Activated CD4-positive, alpha-beta T cell treated with anti-CD3 and anti-CD28 coated beads for 4 hours (primary cell): Measurements from ENCODE around the gene HDAC9.

Experiments used
- DNase-seq, 2 donors: peaks; one replicate each; pipeline ENCODE4 v3.0.0-alpha.2; 2020

The HDAC9 gene

DNA sequence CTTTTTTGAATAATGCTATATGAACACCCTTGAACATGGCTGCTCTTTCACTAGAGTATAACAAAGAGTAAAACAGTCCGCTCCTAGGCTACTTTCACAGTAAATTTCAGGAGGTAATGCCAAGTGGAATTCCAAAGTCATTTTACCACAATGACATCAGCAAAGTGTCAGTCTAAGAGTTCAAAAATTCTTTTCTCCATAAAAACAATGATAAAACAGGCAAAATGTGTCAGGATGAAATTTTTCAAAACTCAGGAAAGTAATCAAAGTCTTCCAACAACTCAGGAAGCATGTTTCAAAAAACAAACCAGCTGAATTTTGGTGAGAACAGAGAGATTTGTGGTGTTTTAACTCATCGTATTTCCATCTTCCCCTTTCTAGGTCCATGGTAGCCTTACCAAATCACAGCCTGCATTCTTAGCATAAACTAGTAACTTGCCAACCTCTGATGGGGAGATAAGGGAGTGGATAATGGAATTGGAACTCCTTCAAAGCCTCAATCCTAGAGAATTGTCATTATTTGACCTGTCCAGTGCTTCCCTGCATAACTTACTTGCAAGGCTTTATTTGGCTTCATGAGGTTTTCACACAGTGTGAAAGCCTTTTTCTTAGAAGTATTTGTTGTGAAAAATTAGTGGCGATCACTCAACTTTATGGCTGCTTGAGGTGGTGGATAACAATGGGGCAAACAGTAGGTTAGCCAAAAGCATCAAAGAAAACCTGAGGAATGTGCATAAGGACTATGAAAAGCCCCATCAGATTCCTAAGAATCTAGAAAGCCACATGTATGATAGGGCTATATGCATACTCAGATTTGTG lies 302.7 kb downstream of the HDAC9 start:
- no peak for DNase-seq

GRCh38 chr7:18799899-18800298 lies 304.4 kb downstream of the HDAC9 start:
- no peak for DNase-seq

GRCh38 chr7:18803923-18804322 lies 308.4 kb downstream of the HDAC9 start:
- DNase-seq = no peak

DNA sequence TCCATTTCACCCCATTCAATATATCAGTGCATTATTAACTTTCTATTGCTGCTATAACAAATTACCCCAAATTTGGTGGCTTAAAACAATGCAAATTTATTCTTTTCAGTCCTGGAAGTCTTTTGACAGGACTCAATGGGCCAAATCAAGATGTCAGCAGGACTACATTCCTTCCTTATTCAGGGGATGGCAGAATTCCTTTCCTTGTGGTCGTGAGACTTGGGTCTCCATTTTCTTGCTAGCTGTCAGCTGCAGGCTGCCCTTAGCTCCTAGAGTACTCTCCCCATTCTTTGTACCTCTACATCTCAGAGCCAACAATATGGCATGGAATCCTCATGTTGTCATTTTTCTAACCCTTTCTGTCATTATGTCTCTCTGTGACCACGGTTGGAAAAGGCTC lies 310.6 kb downstream of the HDAC9 start:
- no peak for DNase-seq

GRCh38 chr7:18808026-18808425 lies 312.5 kb downstream of the HDAC9 start:
- DNase-seq = no peak

DNA sequence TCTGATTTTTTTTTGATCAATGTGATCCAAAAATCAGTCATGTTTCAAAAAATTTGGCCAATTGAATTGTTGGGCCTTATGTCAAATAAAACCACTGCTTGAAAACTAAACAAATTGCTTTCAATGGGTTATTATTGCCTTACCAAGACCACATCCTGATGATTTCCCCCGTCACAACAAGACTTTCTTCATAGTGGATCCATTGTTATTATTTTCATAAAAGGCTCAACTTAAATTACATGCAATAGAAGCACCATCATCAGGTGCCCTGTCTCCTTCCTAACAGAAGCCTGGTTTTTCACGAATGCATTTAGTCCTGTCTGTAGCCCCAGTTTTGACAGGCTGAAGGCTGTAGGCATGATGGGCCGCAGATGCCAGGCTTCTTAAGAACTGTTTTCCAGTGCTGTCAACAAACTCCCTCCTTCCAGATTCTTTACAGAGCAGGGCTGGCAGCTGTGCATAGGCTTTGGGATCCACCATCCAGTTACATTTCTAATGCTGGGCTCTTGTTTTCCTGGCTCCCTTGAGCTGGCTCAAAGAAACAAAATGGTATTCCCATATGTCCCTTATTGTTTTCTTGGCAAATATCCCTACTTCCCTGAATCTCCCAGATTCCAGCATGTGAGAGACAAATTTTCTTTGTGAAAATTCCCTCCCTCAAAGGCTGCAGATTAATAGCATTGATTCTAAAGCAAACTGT lies 319.9 kb downstream of the HDAC9 start:
- no peak for DNase-seq

GRCh38 chr7:18820981-18821380 lies 325.4 kb downstream of the HDAC9 start:
- DNase-seq = no peak

GRCh38 chr7:18821554-18821953 lies 326.0 kb downstream of the HDAC9 start:
- DNase-seq = no peak

DNA sequence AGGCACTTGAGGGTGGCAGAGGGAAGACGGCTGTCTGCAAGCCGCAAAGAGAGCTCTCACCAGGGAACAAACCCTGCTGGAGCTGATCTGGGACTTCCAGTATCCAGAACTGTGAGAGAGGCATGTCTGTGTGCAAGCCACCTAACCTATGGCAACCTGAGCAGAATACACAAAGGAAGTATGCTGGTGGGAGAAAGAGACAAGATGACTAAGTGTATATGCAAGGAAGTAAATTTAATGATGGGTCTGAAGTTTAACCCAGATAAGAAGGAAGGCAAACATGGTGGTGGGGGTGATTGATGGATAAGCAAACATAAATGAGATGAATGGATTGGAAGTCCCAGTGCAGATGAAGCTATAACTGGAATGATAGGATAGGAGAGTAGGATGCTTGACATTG lies 328.6 kb downstream of the HDAC9 start:
- no peak for DNase-seq

GRCh38 chr7:18828260-18828993 lies 332.9 kb downstream of the HDAC9 start:
- DNase-seq = no peak

- no peak for DNase-seq
These were observed 333.7 kb downstream of the HDAC9 start for GRCh38 chr7:18828994-18829857.

- no peak for DNase-seq
These were observed 334.3 kb downstream of the HDAC9 start for GRCh38 chr7:18829858-18830285.

DNA sequence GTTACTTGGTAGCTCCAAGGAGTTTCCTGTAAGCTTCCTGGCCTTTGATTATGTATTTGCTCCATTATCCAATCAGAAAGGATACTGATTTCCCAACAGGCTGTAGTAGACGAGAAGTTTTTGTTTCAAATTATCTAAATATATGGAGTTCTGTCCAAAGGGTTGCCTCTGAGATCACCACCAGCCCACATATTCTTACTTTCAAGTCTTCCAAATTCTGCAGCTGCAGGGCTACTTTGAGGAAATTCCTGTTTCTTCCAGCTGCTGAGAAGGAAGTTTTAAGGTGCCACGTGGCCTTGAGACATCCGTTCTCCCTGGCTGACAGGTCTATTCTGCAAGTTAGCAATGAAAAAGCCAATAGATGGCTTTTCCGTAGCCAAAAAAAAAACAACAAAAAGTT lies 335.9 kb downstream of the HDAC9 start:
- DNase-seq = no peak

- DNase-seq = no peak
These were observed 336.4 kb downstream of the HDAC9 start for GRCh38 chr7:18831943-18832342.

DNA sequence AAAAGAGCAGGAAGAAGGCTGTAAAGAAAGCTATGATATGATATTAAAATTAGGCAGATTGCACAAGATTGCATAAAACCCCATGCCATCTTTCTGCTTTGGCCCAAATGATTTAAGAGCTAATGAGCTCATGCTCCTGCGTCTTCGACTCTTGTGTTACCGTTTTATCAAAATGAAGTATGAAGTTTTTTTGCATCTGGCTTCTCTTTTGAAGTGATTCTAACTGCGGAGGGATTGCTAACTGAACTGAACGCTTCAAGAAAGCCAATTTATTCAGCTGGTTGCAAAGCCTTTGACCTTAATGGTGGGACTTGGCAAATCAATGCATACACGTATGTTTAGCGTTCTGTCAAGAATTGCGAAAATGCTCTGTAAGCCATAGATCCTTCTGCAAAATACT lies 339.0 kb downstream of the HDAC9 start:
- no peak for DNase-seq

DNA sequence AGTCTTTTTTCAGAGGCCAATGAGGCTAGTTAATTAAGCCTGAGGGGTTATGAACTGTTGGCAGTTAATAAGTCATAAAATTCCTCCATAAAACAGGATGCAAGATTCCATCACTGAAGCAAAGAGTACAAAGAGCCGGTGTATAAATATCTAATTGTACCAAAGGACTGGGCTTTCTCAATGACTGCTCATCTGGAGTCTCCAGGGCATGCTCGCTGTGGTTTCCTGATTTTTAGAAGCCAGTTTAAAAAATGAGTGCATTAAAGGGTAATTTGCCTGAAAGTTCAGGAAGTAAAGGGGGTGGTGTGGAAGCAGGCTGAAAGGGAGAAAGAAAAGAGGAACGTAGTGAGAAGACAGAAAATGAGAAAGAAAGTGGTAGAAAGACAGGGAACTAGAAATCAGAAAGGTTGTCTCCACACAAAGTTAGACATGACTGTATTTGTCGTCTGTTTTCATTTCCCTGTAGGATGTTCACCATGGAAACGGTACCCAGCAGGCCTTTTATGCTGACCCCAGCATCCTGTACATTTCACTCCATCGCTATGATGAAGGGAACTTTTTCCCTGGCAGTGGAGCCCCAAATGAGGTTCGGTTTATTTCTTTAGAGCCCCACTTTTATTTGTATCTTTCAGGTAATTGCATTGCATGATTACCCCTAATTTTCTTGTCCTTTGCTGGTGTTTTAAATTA lies 339.6 kb downstream of the HDAC9 start:
- no peak for DNase-seq

DNA sequence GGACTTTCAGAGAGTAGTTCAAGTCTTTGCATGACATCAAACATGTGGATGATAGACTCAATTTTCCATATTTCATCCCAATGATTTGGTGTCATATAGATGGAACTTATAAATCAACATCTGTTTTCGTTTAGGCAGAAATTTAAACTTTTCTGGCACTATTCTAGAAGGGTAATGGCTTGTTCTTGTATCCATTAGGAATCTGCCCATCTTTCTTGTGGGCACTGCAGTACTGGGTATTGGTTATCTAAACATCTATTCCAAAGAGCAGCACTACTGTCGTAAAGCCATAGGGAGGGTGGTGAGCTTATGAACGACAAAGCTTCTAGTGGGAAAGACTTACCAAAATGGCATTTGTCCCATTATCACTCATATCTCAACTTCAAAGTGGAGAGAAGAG lies 348.4 kb downstream of the HDAC9 start:
- no peak for DNase-seq

DNA sequence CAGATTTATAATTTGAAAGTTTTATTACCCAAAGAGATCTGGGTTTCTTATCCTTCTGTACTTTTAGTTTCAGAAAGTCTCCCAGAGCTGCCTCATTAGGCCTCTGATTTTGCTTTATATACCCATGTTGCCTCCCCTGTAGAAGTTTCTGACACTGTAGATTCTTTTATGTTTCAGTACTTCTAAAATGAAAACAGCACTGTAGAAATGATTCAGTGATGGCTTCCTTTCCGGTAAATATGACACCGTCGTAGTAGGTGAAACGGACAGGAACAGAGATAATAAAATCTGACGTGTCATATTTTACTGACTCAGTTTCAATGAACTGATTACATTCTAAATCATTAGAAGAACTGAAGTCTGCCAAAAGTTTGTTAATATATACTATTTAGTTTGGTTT lies 349.2 kb downstream of the HDAC9 start:
- DNase-seq = no peak

DNA sequence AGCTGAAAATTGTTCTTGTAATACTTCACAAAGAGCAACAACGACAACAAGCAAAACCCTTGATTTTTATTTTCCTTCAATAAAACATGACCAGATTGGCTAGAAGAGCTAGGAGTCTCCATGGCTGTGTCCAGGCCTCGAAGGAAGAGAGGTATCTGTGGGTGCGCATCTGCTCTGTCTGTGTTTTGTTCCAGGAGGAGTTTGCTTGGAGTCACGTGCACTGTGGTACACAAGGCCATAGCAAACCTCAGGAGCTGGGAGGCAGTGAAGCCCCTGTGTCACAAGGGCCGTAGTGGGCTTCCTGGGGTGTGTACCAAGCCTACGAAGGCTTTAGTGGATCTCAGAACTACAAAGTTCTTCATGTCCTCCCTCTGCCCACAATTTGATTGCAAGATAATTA lies 350.2 kb downstream of the HDAC9 start:
- DNase-seq = no peak

DNA sequence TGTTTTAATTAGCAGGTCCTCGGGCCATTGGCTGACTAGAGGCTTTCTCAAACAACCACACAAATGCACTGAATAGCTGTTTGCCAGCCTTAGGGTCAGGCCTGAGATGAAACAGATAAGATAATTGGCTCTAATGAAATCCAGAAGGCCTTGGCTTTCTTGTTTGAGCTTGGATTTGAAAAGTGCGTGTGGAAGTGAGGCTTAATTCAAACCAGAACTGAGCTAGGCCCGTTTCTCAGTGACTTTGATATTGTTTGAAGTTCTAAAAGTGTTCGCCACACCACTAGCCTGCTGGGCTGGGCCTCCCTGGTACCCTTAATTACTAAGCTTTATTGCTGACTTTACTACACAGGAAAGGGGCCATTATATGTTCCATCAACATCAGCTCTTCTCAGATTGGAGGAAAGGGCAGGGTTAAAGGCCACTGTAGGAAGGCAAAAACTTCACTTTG lies 351.2 kb downstream of the HDAC9 start:
- DNase-seq = no peak

GRCh38 chr7:18849130-18849529 lies 353.6 kb downstream of the HDAC9 start:
- DNase-seq = no peak

GRCh38 chr7:18855796-18856195 lies 360.2 kb downstream of the HDAC9 start:
- DNase-seq = no peak
